ENCODE results near the gene BNC1.
A peak's percentile ranks its signal among the peaks of the same experiment; 100 is the strongest.

The BNC1 gene, protein sequence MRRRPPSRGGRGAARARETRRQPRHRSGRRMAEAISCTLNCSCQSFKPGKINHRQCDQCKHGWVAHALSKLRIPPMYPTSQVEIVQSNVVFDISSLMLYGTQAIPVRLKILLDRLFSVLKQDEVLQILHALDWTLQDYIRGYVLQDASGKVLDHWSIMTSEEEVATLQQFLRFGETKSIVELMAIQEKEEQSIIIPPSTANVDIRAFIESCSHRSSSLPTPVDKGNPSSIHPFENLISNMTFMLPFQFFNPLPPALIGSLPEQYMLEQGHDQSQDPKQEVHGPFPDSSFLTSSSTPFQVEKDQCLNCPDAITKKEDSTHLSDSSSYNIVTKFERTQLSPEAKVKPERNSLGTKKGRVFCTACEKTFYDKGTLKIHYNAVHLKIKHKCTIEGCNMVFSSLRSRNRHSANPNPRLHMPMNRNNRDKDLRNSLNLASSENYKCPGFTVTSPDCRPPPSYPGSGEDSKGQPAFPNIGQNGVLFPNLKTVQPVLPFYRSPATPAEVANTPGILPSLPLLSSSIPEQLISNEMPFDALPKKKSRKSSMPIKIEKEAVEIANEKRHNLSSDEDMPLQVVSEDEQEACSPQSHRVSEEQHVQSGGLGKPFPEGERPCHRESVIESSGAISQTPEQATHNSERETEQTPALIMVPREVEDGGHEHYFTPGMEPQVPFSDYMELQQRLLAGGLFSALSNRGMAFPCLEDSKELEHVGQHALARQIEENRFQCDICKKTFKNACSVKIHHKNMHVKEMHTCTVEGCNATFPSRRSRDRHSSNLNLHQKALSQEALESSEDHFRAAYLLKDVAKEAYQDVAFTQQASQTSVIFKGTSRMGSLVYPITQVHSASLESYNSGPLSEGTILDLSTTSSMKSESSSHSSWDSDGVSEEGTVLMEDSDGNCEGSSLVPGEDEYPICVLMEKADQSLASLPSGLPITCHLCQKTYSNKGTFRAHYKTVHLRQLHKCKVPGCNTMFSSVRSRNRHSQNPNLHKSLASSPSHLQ

DNA sequence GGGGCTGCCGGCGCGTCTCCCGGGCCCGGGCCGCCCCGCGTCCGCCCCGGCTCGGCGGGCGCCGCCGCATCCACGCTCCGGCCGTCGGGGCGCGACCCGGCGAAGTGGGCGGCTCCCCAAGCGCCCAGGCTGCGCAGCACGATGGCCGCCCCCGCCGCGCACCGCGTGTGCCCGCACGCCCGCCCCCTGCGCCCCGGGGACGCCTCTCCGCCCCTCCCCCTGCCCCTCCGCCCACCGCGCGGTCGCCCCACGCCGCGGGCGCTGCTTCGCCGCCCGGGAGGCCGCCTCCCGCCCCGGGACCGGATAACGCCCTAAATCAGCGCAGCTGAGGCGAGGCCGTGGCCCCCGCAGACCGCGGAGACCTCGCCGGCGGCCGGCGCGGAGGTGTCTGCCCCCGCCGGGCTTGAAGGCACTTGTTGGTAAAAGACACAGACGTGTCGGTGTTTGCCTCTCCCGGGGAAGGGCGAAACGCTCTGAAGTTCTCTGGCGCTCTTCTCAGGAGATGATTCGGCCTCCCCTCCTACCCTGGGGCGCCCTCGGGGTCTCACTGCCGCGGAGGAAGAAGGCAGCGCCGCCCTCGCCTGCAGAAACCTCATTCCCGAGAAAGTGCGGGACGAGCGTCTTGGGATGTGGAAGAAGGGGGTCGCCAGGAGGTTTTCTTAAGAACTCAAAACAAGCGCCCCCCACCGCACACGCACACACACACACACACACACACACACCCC is at the start of gene BNC1:
BNC1 (minus strand) TSS at position 106 of the 725 bp plus-strand sequence; CDS start at position 70, 36 bp downstream.
- DNase-seq (ENCODE audit: low read depth, low spot score) = peak; percentile 57

DNA sequence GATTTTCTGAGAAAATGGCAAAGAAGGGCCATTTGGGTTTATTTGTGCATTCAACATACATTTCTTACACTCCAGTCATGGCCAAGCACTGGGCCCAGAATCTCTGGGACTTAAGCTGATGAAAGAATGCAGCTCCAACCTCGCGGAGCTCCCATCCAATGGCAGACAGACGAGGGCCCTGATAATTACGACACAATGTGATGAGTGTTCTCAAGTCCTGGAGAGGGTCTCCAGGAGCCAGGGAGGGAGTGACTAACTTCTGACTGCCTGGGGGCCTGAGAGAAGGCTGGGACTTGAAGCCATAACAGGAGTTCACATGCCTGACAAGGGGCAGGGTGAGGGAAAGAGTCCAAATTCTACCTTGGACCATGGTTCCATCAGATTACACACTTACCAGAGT is 42.6 kb upstream of the BNC1 start:
- peak; percentile 59 for DNase-seq (ENCODE audit: low read depth, low spot score)

DNA sequence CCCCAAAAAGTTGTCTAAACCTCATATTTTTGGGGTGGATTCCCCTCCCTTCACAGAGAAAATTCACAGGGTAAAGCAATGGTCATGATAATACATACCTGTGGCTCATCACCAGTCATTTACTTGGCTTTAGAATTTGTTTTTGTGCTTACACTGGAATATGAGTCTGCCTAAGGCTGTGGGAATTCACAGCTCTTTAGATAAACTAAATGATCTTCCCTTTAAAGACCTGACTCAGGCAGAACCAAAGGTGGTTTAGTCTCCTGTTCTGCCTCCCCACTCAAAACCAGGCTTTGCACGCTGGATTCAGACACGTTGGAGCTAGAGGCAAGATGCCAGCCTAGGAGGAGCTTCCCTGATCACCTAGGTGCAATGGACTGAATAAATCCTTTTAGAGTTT is 40.3 kb upstream of the BNC1 start:
- DNase-seq (ENCODE audit: low read depth, low spot score) = no peak

DNA sequence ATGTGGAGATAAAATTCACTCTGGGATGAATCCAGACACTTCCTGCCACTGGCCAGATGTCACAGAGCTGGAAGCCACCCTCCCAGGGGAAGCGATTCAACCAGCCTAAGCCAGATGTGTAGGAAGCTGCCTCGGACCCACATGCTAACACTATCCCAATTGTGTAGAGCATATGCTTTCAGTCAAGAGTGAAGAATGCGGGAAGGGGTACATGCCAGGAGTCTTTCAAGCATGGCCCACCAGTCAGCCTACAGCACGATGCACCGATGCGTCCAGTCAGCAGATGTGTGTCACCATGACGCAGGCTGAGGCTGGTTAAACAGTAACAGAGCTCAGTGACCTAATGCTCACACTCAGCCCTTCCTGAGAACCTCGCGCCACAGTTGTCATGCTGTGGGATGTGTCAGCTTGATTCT is 38.8 kb upstream of the BNC1 start:
- DNase-seq (ENCODE audit: low read depth, low spot score) = peak; percentile 14

DNA sequence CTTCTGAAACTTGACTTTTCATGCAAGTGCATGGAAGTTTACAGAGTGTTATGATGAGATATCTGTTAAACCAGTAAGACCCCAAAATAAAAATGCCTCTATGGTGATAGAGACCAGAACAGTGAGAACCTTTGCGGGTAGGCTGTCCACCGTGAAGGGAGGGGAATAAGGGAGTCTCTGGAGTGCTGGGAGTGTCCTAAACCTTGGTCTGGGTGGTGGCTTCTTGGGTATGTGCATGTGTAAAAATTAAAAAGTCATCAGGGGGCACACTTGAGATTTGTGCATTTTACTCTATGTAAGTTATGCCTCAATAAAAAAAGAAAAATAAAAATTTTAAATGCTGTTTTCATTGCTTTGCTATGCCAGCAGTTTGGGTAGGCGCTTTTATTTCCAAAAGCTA is 38.2 kb upstream of the BNC1 start:
- DNase-seq (ENCODE audit: low read depth, low spot score) = no peak

DNA sequence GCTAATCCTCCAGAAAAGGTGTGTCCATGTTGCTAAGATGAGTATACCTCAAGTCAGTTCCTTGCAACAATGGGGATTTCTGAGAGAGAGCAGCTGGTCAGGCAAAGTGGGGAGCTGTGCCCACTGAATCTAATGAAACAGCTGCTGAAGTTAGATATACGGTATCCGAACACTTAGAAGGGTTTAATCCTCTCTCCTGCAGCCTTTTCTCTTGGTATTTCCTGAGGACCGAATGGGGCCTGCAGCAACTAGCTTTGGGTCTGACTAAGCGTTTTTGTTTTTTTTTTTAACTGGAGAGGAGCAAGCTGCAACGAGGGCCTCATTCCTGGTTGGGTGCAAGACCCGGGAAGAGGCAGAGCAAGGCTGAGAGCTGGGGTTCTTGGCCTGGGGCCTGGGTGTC is 37.6 kb upstream of the BNC1 start:
- peak; percentile 23 for DNase-seq (ENCODE audit: low read depth, low spot score)

DNA sequence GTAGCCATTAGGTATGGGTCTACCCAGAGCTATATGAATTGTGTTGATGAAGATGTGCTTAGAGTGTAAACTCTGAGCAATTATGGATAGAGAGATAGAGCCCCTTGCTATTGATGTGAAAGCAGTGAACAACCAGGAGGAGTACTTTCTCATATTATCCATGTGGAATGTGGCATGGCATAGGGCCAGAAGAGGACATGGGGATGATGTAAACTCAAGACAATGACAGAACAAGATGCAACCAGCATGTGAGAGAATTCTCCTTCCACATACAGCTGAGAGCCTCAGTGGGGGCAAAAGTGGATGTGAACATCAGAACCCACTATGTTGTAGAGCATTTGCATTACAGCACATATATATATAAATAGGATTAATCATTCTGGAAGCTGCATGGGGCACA is 36.4 kb upstream of the BNC1 start:
- DNase-seq (ENCODE audit: low read depth, low spot score) = no peak

DNA sequence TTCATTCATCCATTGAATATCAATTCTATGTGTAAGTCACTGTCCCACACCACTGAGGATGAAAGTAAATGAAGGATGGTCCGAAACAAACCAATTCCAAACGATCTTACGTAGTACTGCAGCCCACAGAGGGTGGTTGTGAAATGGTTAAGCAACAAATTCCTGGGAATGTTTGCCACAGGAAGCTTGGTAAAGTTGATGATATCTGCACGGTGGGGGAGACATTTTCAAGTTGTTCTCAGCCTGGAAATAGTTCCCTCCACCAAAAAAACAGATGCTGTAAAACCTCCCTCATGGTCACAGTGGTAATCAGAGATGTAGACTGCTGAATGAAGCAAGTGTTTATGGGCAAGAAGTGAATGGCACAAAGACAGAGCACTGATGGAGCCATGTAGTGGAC is 35.9 kb upstream of the BNC1 start:
- no peak for DNase-seq (ENCODE audit: low read depth, low spot score)

DNA sequence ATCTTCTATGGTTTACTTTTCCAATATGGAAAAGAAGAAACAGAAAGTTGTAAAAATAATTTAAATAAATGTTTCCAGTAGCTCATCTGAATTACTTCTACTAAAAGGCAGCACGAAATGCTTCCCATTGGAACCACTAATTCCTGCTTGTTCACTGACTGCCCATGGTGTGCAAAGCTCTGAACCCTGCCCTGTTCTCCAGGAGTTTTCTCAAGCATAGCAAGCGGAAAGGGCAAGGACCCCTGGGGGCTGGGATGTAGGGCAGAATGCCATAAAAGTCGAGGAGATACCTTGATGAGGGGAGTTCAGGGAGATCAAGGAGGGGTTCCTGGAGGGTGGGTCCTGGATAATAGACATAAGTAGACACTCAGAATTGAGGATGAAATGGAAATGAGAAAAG is 35.3 kb upstream of the BNC1 start:
- no peak for DNase-seq (ENCODE audit: low read depth, low spot score)

DNA sequence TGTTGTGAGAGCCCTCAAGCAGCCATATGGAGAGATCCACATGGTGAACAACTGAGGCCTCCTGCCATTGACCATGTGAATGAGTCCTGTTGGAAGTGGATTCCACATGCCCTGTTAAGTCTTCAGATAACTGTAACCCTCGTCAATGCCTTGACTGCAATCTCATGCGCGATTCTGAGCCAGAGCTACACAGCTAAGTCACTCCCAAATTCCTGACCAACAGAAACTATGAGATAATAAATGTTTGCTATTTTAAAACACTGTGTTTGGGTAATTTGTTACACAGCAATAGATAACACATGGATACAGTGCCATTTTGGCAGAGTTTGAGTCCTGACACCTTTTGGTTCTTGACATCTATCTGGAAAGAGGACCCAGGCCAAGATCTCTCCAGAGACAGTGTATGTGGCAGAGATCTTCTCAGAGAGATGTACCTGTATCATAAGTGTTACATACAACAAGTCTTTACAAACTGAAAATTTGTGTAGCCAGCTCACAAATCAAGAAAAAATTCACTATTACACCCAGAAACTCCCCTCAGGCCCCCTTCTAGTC is 34.5 kb upstream of the BNC1 start:
- no peak for DNase-seq (ENCODE audit: low read depth, low spot score)

DNA sequence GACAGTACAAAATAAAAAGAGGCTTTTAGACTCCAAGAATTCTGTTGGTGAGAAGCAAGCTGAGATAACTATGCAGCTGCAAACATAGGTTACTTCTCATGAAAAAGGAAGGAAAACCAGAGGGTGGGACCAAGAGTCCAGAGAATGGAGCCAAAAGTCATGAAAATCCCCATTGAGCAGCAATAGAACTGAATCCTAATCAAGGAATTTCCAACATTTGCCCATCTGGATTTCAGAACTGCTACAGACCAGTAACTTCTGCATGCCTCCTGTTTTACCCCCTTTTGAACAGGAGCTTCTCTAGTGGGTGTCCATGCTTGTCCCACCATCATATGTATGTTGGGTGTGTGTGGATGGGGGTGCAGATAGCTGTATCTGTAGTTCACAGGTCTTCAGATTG is 33.6 kb upstream of the BNC1 start:
- no peak for DNase-seq (ENCODE audit: low read depth, low spot score)

DNA sequence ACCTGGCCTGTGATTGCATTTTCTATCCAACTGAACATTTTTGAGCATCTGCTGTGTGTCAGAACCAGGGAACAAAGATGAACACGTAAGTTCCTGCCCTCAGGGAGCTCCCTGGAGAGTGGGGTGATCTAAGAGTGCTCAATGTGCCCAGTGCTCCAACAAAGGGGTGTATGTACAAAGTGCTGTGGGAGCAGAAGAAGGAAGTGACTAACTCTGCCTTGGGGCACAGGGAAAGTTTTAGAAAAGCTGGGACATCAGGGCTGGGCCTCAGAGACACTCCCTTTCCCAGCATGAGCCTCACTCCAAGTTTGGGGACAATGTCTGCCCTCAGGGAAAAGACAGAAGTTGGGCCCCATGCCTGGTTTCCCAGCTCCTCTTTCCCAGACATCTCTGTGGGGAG is 27.6 kb upstream of the BNC1 start:
- peak; percentile 43 for DNase-seq (ENCODE audit: low read depth, low spot score)

DNA sequence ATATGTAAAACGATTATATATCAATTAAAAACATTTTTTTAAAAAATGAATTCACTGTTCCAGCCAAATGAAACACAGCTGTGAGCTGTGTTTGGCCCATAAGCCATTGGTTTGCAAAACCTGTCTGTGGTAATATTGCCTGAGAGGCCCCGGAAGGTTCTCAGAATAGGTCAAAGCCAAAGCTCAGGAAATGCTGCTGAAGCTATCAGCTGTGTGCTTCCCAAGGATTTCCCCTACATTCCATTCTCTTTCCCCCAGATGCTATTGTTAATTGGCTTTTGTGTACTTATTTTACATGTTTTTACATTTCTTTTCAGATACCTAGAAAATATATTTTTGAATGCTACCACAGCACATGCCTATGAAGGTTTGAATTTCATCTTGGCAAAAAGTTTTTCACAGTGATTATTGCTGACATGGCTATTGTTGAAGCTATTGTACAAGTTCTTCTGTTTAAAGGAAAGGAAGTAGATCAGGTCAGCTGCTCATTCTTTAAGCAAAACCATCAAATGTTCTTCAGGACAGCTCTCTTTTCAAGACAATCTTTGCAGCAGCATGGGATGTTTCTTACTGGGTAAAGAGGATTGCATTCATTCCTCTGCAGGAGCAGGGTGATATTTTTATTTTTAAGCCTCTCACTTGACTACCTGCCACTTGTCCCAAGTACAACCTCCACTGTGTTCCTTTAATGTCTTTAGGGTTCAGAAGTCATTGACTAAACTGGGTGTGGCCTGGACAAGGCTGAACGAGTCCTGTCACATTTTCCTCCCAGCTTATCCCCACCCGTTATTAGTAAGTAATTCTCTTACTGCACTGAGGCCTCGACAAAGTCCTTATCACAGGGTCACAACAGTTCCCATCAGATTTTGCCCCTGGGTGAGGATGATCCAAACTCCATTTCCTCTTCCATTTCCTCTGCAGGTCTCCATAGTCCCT is 26.3 kb upstream of the BNC1 start:
- DNase-seq (ENCODE audit: low read depth, low spot score) = no peak

DNA sequence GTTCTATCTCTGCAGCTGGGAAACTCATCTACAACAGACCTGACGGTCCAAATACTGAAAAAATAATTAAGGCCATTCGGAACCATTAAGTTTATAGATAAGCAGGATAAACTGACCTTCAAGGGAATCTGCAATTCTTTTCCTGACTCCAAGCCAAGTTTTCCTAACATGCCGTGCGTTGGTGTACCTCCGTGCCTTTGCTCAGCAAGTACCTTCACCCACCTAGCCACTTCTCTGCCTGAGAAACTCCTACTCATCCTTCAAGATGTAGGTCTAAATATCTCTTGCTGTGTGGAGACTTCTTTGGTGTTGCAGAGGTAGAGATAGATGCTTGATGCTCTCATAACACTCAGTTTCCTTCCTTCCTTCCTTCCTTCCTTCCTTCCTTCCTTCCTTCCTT is 24.2 kb upstream of the BNC1 start:
- DNase-seq (ENCODE audit: low read depth, low spot score) = no peak

DNA sequence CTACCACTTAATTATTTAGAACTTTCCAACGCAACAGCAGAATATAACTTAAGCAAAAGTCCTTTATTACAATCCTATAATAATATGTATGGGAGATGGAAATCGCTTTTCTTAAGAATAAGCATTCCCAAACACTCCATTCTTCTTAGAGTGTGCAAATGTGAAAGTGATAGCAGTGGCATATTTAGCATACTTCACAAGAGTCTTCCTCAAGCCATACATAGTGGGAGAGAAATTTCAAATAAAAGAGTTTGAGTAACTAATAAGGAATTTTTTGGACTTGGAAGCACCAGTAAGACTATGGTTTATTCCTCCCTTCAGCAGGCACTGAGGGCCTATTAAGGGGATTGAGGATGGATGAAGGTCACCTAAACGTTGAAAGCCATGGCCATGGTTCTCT is 22.1 kb upstream of the BNC1 start:
- no peak for DNase-seq (ENCODE audit: low read depth, low spot score)

DNA sequence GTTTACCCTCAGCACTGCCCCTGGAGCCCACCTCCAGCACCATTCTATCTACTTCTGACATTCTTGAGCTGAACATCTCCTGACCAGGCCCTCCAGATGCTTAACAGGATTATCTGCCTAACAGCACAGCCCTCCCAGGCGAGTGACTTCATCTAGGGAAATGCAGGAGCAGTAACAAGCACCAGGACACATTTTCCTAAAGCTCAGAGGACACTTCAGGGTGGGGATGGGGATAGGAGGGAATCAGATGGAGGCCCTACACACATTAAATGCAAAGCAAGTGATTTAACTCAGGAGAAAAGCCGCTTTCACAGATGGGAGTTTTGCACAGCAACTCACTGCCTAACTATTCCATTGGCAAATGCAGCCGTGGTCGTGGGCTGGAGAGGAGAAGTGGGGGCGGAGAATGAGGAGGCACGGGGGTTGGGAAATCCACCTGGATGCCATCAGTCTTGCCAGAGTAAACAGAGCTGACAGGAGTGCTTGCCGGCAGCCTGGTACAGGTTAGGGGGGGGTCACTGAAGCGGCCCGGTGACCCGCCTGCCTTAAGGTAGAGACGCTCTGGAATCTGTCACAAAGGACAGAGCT is 21.3 kb upstream of the BNC1 start:
- peak; percentile 87 for DNase-seq (ENCODE audit: low read depth, low spot score)

DNA sequence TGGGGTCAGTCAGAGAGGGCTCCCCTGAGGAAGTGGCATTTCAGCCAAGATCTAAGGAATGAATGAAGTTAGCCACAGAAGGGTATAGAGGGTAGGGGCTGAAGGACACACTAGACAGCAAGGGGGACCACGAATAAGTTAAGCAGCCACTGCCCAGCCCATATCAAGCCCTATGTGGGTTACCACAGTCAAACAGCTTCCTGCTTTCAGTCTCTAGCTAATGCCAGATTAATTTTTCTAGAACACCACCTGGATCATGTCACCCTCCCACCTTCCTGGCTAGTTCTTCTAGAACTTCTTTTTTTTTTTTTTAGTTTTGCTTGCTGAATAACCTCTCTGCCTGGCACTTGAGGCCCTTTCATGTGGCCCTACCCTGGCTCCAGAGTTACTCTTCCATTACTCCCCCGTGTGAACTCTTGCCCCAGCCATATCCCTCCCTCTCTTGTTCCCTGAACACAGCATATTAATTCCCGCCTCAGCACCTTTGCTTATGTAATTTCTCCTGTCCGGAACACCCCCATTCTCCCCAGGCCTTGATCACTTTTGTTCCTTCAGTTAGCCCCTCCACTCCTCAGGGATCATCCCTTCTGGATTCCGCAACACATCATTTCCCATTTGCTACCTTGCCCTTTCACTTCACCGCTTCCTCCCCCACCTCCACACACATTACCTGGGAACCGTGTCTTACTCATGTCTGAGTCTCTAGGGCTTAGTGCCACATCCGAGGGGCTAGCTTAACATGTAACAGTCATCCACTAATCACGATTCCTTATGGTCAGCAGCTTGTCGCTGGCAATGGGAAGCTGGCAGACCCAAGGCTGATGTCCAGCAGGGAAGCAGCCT is 20.6 kb upstream of the BNC1 start:
- DNase-seq (ENCODE audit: low read depth, low spot score) = no peak

DNA sequence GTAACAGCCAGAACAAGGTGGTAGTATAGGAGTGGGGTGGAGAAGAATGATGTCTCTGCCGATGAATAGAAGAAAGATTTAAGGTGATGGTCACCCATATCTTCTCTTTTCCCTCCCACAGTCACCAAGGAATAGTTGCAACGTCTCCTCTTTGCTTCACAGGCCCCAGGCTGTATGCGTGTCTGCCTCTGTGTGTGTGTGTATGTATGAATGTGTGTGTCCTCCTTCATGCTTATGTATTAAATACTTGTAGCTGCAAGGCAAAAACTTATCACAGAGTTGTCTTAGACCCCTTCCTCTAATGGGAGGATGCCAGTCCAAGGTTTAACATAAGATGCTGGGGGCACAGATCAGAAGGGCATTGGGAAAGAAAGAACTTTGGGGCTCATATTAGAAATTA is 19.1 kb upstream of the BNC1 start:
- DNase-seq (ENCODE audit: low read depth, low spot score) = no peak

DNA sequence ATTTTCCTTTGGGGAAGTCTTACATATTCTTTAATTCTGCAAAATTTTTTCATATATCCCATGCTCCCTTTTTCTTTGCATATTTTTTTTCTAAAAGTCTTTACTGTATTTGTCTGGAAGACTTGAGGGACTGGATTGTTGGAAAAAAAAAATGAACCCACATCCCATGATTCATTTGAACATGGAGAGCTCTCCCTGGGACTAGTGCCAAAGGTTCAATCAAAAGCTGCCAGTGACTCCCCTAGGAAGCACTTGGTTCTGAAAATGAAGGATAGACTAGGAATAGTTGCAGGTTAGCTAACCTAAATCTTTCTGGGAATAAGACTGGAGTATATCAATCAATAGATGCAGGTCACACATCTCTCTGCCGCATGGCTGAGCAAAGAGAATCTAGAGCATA is 16.4 kb upstream of the BNC1 start:
- DNase-seq (ENCODE audit: low read depth, low spot score) = no peak
